ENCODE data around the gene TMEM258. TPM values are rescaled to one million over a fixed set of nuclear protein-coding genes. Genes with fewer than 3 reads are reported as not detected.

The TMEM258 gene
- 175 TPM for polyA plus RNA-seq (2013, experiment 1 of 2)
- 180 TPM for polyA plus RNA-seq (2013, experiment 2 of 2)

DNA sequence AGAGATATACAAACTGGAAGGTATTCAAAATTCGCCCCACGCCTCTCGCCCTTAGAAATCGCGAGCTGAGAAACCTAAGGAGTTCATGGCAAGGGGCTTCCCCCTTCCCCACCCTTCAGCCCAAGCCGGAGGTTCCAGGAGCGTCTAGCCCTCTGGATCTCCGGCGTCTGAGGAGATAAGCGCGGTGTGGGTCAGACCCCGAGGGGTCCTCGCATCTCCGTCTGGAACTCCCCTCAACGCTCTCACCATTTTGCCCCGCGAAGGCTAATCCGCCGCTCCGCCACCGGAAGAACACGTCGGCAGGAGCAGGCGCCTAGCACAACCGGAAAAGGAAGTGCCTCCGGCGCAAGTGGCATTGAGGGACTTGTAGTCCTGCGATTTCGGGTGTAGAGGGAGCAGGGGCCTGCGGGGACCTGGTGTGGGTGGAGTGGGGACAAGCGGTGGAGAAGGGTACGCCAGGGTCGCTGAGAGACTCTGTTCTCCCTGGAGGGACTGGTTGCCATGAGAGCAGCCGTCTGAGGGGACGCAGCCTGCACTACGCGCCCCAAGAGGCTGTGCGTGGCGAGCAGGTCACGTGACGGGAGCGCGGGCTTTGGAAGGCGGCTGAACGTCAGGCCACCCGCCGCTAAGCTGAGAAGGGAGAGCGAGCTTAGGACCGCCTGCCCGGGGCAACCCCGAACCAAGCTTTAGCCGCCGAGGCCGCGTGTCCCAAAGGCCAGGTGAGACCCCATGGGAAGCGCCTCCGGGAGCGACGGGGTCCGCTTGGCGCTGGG lies at the start of gene TMEM258, which contains the start of gene FEN1:
Gene TMEM258 (minus strand): TSS at position 290 of the 773 bp plus-strand sequence. CDS start 41 bp downstream, at position 249.
Gene FEN1 (plus strand): TSS at position 602 of the 773 bp plus-strand sequence. CDS start 2,451 bp downstream, outside the sequence.
- Histone ChIP-seq H2BK120ac (ENCODE audit: low read depth, low read length) (peak within 1 kb of the TSS; percentile 100), H3K4me2 (ENCODE audit: low read length, poor library complexity, severe bottlenecking) (peak within 1 kb of the TSS; percentile 82), H4K8ac (ENCODE audit: low read length) (peak within 1 kb of the TSS; percentile 100), H2AK5ac (ENCODE audit: low read length, severe bottlenecking) (no peak within 1 kb of the TSS), H3K36me3 (ENCODE audit: control insufficient read depth in 1 of 2, insufficient read depth in 2 of 2, low read depth in 1 of 2, low read length in 2 of 2) (peaks cover 38 to 49% of the 10 kb centered on the region in 2 experiments), H3K27me3 (ENCODE audit: control insufficient read depth in 1 of 2, insufficient read depth in 1 of 2, low read length in 2 of 2) (no peaks in the 10 kb centered on the region), H3K4me1 (ENCODE audit: control insufficient read depth, insufficient read depth, low read depth, low read length) (peaks cover 10% of the 10 kb centered on the region), H3K18ac (ENCODE audit: low read depth in 1 of 2, low read length in 2 of 2) (peak within 1 kb of the TSS; percentile 100), H2BK15ac (ENCODE audit: low read depth, poor library complexity, severe bottlenecking) (peak within 1 kb of the TSS; percentile 99), H3K4ac (ENCODE audit: low read depth in 1 of 2, low read length in 2 of 2) (peak within 1 kb of the TSS; percentile 98), H2BK12ac (ENCODE audit: low read length in 2 of 2) (peak within 1 kb of the TSS; percentile 98 to 99), H3K23ac (ENCODE audit: low read length in 2 of 2) (peak within 1 kb of the TSS; percentile 95 to 98), H4K91ac (ENCODE audit: low read length) (peak within 1 kb of the TSS; percentile 100), H3K4me3 (ENCODE audit: insufficient read depth in 1 of 2, low read depth in 1 of 2, low read length in 2 of 2) (peak within 1 kb of the TSS; percentile 85 to 93), H2AFZ (ENCODE audit: low read depth, low read length) (peak within 1 kb of the TSS; percentile 99), H3K9ac (ENCODE audit: low read length) (peak within 1 kb of the TSS; percentile 99), H3K27ac (ENCODE audit: low read length, poor library complexity, severe bottlenecking) (peak within 1 kb of the TSS; percentile 98), H3K79me1 (replicated peaks; ENCODE audit: low read length, poor library complexity, severe bottlenecking) (peaks cover 15% of the 10 kb centered on the region), H3K9me3 (ENCODE audit: control insufficient read depth, low read length) (no peaks in the 10 kb centered on the region), H3K14ac (ENCODE audit: low read length in 2 of 2) (peak within 1 kb of the TSS in 1 of 2 experiments; percentile 99), H2BK5ac (ENCODE audit: low read depth, low read length, poor library complexity, severe bottlenecking) (peak within 1 kb of the TSS; percentile 100)
- DNase-seq, result peak; percentile 96
- WGBS, result under 1% methylated on average over 46 of the region's 61 CpGs

DNA sequence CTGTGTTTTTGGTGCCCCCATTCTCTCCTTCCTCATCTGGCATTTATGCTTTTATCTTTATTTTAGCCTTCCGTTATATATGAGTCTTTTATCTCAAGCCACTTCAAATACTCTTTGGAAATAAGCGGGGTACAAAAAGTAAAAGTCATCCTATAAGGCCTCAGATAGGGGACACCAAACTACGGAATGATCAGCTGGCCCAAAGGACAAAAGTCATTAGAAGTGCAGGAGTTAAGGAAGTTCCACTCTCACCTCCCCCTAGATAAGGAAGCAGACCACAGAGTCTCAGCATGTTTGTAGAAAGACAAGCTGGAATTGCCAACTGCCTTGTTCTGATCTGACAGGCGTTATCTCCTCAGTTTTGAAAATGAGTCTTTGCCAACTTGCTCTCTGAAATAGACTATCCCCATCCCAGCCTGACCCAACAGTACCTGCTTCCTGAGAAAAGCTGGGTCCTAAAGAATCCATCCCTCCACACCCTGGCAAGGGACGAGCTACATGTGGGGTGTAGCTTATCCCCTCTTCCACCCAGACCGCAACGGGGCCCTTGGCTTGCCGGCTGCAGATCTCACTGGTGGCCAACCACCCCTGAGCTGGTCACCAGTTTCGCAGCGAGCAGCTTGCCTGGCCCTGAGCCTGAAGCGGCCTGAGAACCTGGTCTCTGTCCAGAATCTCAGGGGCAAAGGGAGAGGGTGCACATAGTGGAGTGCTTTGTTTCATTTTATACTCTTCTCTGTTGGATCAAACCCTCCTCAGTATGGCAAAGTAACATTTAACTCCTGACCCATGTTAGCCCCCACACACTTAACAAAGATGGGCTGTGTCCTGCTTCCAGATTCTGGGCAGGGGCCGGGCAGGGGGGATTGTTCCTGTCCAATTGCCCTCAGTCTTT lies 49.5 kb upstream of the TMEM258 start:
- peaks cover 2% of the 10 kb centered on the region for H3K9me3 ChIP-seq (ENCODE audit: control insufficient read depth, low read length)
- H3K36me3 ChIP-seq (ENCODE audit: control insufficient read depth in 1 of 2, insufficient read depth in 2 of 2, low read depth in 1 of 2, low read length in 2 of 2), result peaks cover 66 to 80% of the 10 kb centered on the region in 2 experiments
- no peaks in the 10 kb centered on the region for H3K4me1 ChIP-seq (ENCODE audit: control insufficient read depth, insufficient read depth, low read depth, low read length)
- H2BK15ac ChIP-seq (ENCODE audit: low read depth, poor library complexity, severe bottlenecking), result no peak overlapping the region
- no peak overlapping the region for H4K91ac ChIP-seq (ENCODE audit: low read length)
- no peak overlapping the region for H3K27ac ChIP-seq (ENCODE audit: low read length, poor library complexity, severe bottlenecking)
- H3K9ac ChIP-seq (ENCODE audit: low read length), result no peak overlapping the region
- H3K27me3 ChIP-seq (ENCODE audit: control insufficient read depth in 1 of 2, insufficient read depth in 1 of 2, low read length in 2 of 2), result no peaks in the 10 kb centered on the region
- no peak overlapping the region for H2AFZ ChIP-seq (ENCODE audit: low read depth, low read length)
- no peak overlapping the region for H3K4me3 ChIP-seq (ENCODE audit: insufficient read depth in 1 of 2, low read depth in 1 of 2, low read length in 2 of 2)
- H3K79me1 ChIP-seq (replicated peaks; ENCODE audit: low read length, poor library complexity, severe bottlenecking), result peaks cover 37% of the 10 kb centered on the region
- H4K8ac ChIP-seq (ENCODE audit: low read length), result no peak overlapping the region
- H3K14ac ChIP-seq (ENCODE audit: low read length in 2 of 2), result no peak overlapping the region
- no peak overlapping the region for H3K4ac ChIP-seq (ENCODE audit: low read depth in 1 of 2, low read length in 2 of 2)
- H2BK12ac ChIP-seq (ENCODE audit: low read length in 2 of 2), result no peak overlapping the region
- no peak overlapping the region for H2AK5ac ChIP-seq (ENCODE audit: low read length, severe bottlenecking)
- no peak overlapping the region for H3K23ac ChIP-seq (ENCODE audit: low read length in 2 of 2)
- no peak overlapping the region for H3K4me2 ChIP-seq (ENCODE audit: low read length, poor library complexity, severe bottlenecking)
- no peak for DNase-seq
- H3K18ac ChIP-seq (ENCODE audit: low read depth in 1 of 2, low read length in 2 of 2), result peak overlapping the region in 1 of 2 experiments; percentile 6
- no peak overlapping the region for H2BK120ac ChIP-seq (ENCODE audit: low read depth, low read length)
- no peak overlapping the region for H2BK5ac ChIP-seq (ENCODE audit: low read depth, low read length, poor library complexity, severe bottlenecking)
- WGBS, result 94% methylated on average over 12 of the region's 12 CpGs

DNA sequence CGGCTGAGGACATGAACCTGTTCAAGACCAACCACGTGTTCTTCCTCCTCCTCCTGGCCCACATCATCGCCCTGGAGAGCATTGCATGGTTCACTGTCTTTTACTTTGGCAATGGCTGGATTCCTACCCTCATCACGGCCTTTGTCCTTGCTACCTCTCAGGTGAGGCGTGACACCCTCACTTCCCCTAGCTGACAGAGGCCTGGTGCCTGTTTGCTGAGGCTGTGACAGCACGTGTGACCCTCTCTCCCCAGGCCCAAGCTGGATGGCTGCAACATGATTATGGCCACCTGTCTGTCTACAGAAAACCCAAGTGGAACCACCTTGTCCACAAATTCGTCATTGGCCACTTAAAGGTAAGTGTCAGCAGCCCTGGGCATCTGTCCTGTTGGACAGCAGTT lies 48.0 kb upstream of the TMEM258 start:
- Histone ChIP-seq H3K36me3 (ENCODE audit: control insufficient read depth in 1 of 2, insufficient read depth in 2 of 2, low read depth in 1 of 2, low read length in 2 of 2) (peaks cover 59 to 72% of the 10 kb centered on the region in 2 experiments), H2BK12ac (ENCODE audit: low read length in 2 of 2) (no peak overlapping the region), H3K9ac (ENCODE audit: low read length) (no peak overlapping the region), H3K23ac (ENCODE audit: low read length in 2 of 2) (no peak overlapping the region), H3K4me2 (ENCODE audit: low read length, poor library complexity, severe bottlenecking) (no peak overlapping the region), H3K4ac (ENCODE audit: low read depth in 1 of 2, low read length in 2 of 2) (no peak overlapping the region), H3K27ac (ENCODE audit: low read length, poor library complexity, severe bottlenecking) (no peak overlapping the region), H2BK15ac (ENCODE audit: low read depth, poor library complexity, severe bottlenecking) (no peak overlapping the region), H3K4me1 (ENCODE audit: control insufficient read depth, insufficient read depth, low read depth, low read length) (no peaks in the 10 kb centered on the region), H4K91ac (ENCODE audit: low read length) (no peak overlapping the region), H3K9me3 (ENCODE audit: control insufficient read depth, low read length) (peaks cover 2% of the 10 kb centered on the region), H2AK5ac (ENCODE audit: low read length, severe bottlenecking) (no peak overlapping the region), H2BK5ac (ENCODE audit: low read depth, low read length, poor library complexity, severe bottlenecking) (no peak overlapping the region), H3K14ac (ENCODE audit: low read length in 2 of 2) (no peak overlapping the region), H2BK120ac (ENCODE audit: low read depth, low read length) (no peak overlapping the region), H3K27me3 (ENCODE audit: control insufficient read depth in 1 of 2, insufficient read depth in 1 of 2, low read length in 2 of 2) (no peaks in the 10 kb centered on the region), H3K79me1 (replicated peaks; ENCODE audit: low read length, poor library complexity, severe bottlenecking) (peaks cover 37% of the 10 kb centered on the region), H4K8ac (ENCODE audit: low read length) (no peak overlapping the region), H2AFZ (ENCODE audit: low read depth, low read length) (no peak overlapping the region), H3K18ac (ENCODE audit: low read depth in 1 of 2, low read length in 2 of 2) (no peak overlapping the region), H3K4me3 (ENCODE audit: insufficient read depth in 1 of 2, low read depth in 1 of 2, low read length in 2 of 2) (no peak overlapping the region)
- WGBS, result 98% methylated on average over 7 of the region's 7 CpGs
- no peak for DNase-seq
